ENCODE data around the gene CTCF. TPM values are rescaled to one million over a fixed set of nuclear protein-coding genes. Genes with fewer than 3 reads are reported as not detected.

The CTCF gene
- total RNA-seq, 1 experiment from 2014 or later = 33.1 TPM

- in situ Hi-C loops (cut with HindIII; ENCODE audit: low pct_unique_long_range_greater_than_20kb, low sequenced_read_pairs) = no loop called here
- DNase-seq (ENCODE audit: low read depth, low spot score) = no peak
- no peaks in the 10 kb centered on the region for H3K9me3 ChIP-seq (ENCODE audit: control insufficient read depth, insufficient read depth, low read depth, low read length)
- ChIA-PET POLR2A (no interaction called here), CTCF (interaction anchor here (0.5 kb wide), 1 partner anchor 19 kb away, joined by 3 read pairs; no protein-coding TSS in a partner anchor)
- no peak for ATAC-seq
- TF ChIP-seq SIN3A (IDR thresholded peaks at IDR 0.05; ENCODE audit: borderline replicate concordance, insufficient read depth, low read depth, low read length) = no peak
- TF ChIP-seq TCF7L2 (IDR thresholded peaks at IDR 0.05; ENCODE audit: low read depth, low read length) = no peak
- no peak for TF ChIP-seq REST (IDR thresholded peaks at IDR 0.05; ENCODE audit: insufficient read depth in 1 of 2, low read depth in 2 of 2, low read length in 1 of 2)
- no peak for TF ChIP-seq CTCF (IDR thresholded peaks at IDR 0.05)
- TF ChIP-seq POLR2AphosphoS5 (IDR thresholded peaks at IDR 0.05; ENCODE audit: low read depth, low read length) = no peak
- peaks cover 6% of the 10 kb centered on the region; the same call in 1 of the 2 replicates for H3K4me1 ChIP-seq (ENCODE audit: control insufficient read depth, insufficient read depth, low read length)
- no peak overlapping the region for H3K27ac ChIP-seq (ENCODE audit: low read length)
- H3K36me3 ChIP-seq (ENCODE audit: control insufficient read depth, insufficient read depth, low read length) = no peaks in the 10 kb centered on the region
- intact Hi-C loops (cut with micrococcal nuclease; ENCODE audit: unreplicated experiment) = no loop called here
- BruUV-seq (replicated peaks) = no TSS peak
- no peaks in the 10 kb centered on the region for H3K27me3 ChIP-seq (ENCODE audit: control insufficient read depth, insufficient read depth, low read length)
- no peak overlapping the region for H3K4me3 ChIP-seq (ENCODE audit: low read depth in 2 of 2, low read length in 2 of 2)
Observed at GRCh38 chr16:67539271-67539670, 23.1 kb upstream of the CTCF start.

- peaks cover 6% of the 10 kb centered on the region; the same call in 1 of the 2 replicates for H3K4me1 ChIP-seq (ENCODE audit: control insufficient read depth, insufficient read depth, low read length)
- H3K27me3 ChIP-seq (ENCODE audit: control insufficient read depth, insufficient read depth, low read length) = no peaks in the 10 kb centered on the region
- BruUV-seq (replicated peaks) = no TSS peak
- H3K36me3 ChIP-seq (ENCODE audit: control insufficient read depth, insufficient read depth, low read length) = no peaks in the 10 kb centered on the region
- in situ Hi-C loops (cut with HindIII; ENCODE audit: low pct_unique_long_range_greater_than_20kb, low sequenced_read_pairs) (no loop called here), intact Hi-C loops (cut with micrococcal nuclease; ENCODE audit: unreplicated experiment) (loop anchor here (10.0 kb wide), 1 partner anchor 105 kb away; the partner anchor contains the start of gene CARMIL2)
- no peaks in the 10 kb centered on the region for H3K9me3 ChIP-seq (ENCODE audit: control insufficient read depth, insufficient read depth, low read depth, low read length)
- TF ChIP-seq POLR2AphosphoS5 (IDR thresholded peaks at IDR 0.05; ENCODE audit: low read depth, low read length) (no peak), TCF7L2 (IDR thresholded peaks at IDR 0.05; ENCODE audit: low read depth, low read length) (no peak), CTCF (IDR thresholded peaks at IDR 0.05) (no peak), REST (IDR thresholded peaks at IDR 0.05; ENCODE audit: insufficient read depth in 1 of 2, low read depth in 2 of 2, low read length in 1 of 2) (no peak), SIN3A (IDR thresholded peaks at IDR 0.05; ENCODE audit: borderline replicate concordance, insufficient read depth, low read depth, low read length) (no peak)
- DNase-seq (ENCODE audit: low read depth, low spot score) = no peak
- ChIA-PET POLR2A (interaction anchor here (0.6 kb wide), 1 partner anchor 10 kb away, joined by 4 read pairs; no protein-coding TSS in a partner anchor), CTCF (interaction anchor here (0.5 kb wide), 1 partner anchor 20 kb away, joined by 3 read pairs; no protein-coding TSS in a partner anchor)
- ATAC-seq = no peak
- H3K27ac ChIP-seq (ENCODE audit: low read length) = no peak overlapping the region
- no peak overlapping the region for H3K4me3 ChIP-seq (ENCODE audit: low read depth in 2 of 2, low read length in 2 of 2)
Observed at GRCh38 chr16:67539691-67540635, 22.4 kb upstream of the CTCF start.

All from Panc1 (cell line).